HepG2 (cell line): ENCODE data around the gene SLCO3A1. TPM values are rescaled to one million over a fixed set of nuclear protein-coding genes. Genes with fewer than 3 reads are reported as not detected.

Source experiments
- ATAC-seq: fragments of 200-7000 bp; cut with Tn5 transposase; 3 replicates; pipeline ENCODE4 v1.9.1; 2020; ENCODE audit warnings: mild to moderate bottlenecking, moderate library complexity
- BruUV-seq: library from RNA; stranded (reverse); fragments of 400-500 nt; replicated peaks from 2 replicates; lab custom pipeline; 2021; lab: Mats Ljungman, UMichigan
- CTCF ChIA-PET: fragments of 300-600 bp; formaldehyde crosslinking; extraction: SDS; loops from one replicate; lab custom pipeline; 2021; ENCODE audit warnings: low total read pairs, inconsistent platforms, low intra/inter-chr PET ratio; lab: Yijun Ruan, JAX
- POLR2A ChIA-PET: fragments of 350-600 bp; sonication (Branson Sonifier 250); formaldehyde crosslinking; loops from one replicate; lab custom pipeline; 2020; ENCODE audit warnings: antibody characterized with exemption, inconsistent platforms; lab: Yijun Ruan, JAX
- DNase-seq: peaks from one replicate; pipeline ENCODE4 v3.0.0-alpha.2; 2015; ENCODE audit warnings: low spot score
- FAIRE-seq: peaks from 3 replicates; lab custom pipeline; 2011; peaks lifted over from hg19 to GRCh38; lab: Jason Lieb, UNC
- H2AFZ ChIP-seq: one replicate; pipeline ENCODE4 v1.6.1; 2011; ENCODE audit warnings: low read length, inconsistent platforms
- H3K27ac ChIP-seq: fragments of 300-600 bp; 3 replicates; pipeline ENCODE4 v1.8.0; 2011; ENCODE audit warnings: mixed run types, mild to moderate bottlenecking, mixed read lengths, low read length, inconsistent platforms; ENCODE audit not compliant: insufficient read depth; ENCODE audit errors: extremely low read length
- H3K27me3 ChIP-seq, 2 experiments: fragments of 200-600 bp in 1 of 2; 2 replicates in 1 of 2; 3 replicates in 1 of 2; pipeline versions ENCODE4 v1.6.0 to v1.8.0; 2011; ENCODE audit warnings: low read length in 2 of 2, mild to moderate bottlenecking in 2 of 2, moderate library complexity in 2 of 2, inconsistent platforms in 1 of 2; ENCODE audit not compliant: insufficient read depth in 2 of 2, control insufficient read depth in 1 of 2
- H3K36me3 ChIP-seq, 2 experiments: fragments of 200-600 bp in 1 of 2; replicated peaks in 1 of 2; 2 replicates in 1 of 2; 3 replicates in 1 of 2; pipeline versions ENCODE4 v1.5.1 to v1.8.0; 2011; ENCODE audit warnings: low read length in 2 of 2, inconsistent platforms in 1 of 2; ENCODE audit not compliant: insufficient read depth in 2 of 2, control insufficient read depth in 1 of 2
- H3K4me1 ChIP-seq: 2 replicates; pipeline ENCODE4 v1.5.1; 2012; ENCODE audit warnings: low read length, inconsistent platforms; ENCODE audit not compliant: insufficient read depth
- H3K4me2 ChIP-seq: 2 replicates; pipeline ENCODE4 v1.6.0; 2011; ENCODE audit warnings: low read depth, low read length, inconsistent platforms
- H3K4me3 ChIP-seq, 3 experiments: fragments of 200-600 bp in 1 of 3; sonication (generic), shearing (Covaris generic) in 1 of 3; replicated peaks in 1 of 3; 2 replicates each; pipeline ENCODE4 v1.5.1; 2011 to 2016; ENCODE audit warnings: low read length in 3 of 3, inconsistent platforms in 2 of 3, low read depth in 2 of 3, mild to moderate bottlenecking in 2 of 3, control low read depth in 1 of 3, mixed read lengths in 1 of 3; ENCODE audit not compliant: insufficient read depth in 1 of 3
- H3K79me2 ChIP-seq: one replicate; pipeline ENCODE4 v1.6.1; 2011; ENCODE audit warnings: low read length, inconsistent platforms; ENCODE audit not compliant: insufficient read depth
- H3K9ac ChIP-seq: 2 replicates; pipeline ENCODE4 v1.6.0; 2011; ENCODE audit warnings: mild to moderate bottlenecking, low read depth, low read length, inconsistent platforms; ENCODE audit not compliant: insufficient read depth
- H3K9me3 ChIP-seq: 2 replicates; pipeline ENCODE4 v1.5.1; 2012; ENCODE audit warnings: mild to moderate bottlenecking, low read length
- H4K20me1 ChIP-seq: 2 replicates; pipeline ENCODE4 v1.6.0; 2011; ENCODE audit warnings: inconsistent platforms, mild to moderate bottlenecking, low read length, moderate library complexity; ENCODE audit not compliant: insufficient read depth
- HNRNPH1 ChIP-seq: fragments of 200-400 bp; formaldehyde crosslinking; optimal IDR thresholded peaks from 2 replicates; pipeline ENCODE3; 2017; ENCODE audit warnings: mild to moderate bottlenecking, low read depth, low read length
- KLF16 ChIP-seq, 2 experiments: sonication (generic) in 1 of 2; formaldehyde crosslinking in 1 of 2; IDR thresholded peaks; 2 replicates each; pipeline versions ENCODE4 v1.6.1 to v1.8.0; 2016 to 2023; ENCODE audit warnings: missing genetic modification reagents in 2 of 2, missing compliant biosample characterization in 1 of 2
- MXD4 ChIP-seq: IDR thresholded peaks from 2 replicates; pipeline ENCODE4 v1.6.1; 2016; ENCODE audit warnings: mild to moderate bottlenecking, missing biosample characterization, missing genetic modification reagents
- NCOA1 ChIP-seq: sonication (generic); formaldehyde crosslinking; IDR thresholded peaks from 2 replicates; pipeline ENCODE4 v1.9.0; 2021; ENCODE audit warnings: missing genetic modification reagents
- NFKBIZ ChIP-seq: IDR thresholded peaks from 2 replicates; pipeline ENCODE4 v1.6.1; 2018; ENCODE audit warnings: missing genetic modification reagents, missing compliant biosample characterization
- NR2C2 ChIP-seq: sonication (generic); formaldehyde crosslinking; IDR thresholded peaks from 2 replicates; pipeline ENCODE4 v1.4.0; 2020; ENCODE audit warnings: missing genetic modification reagents, mild to moderate bottlenecking, moderate library complexity, borderline replicate concordance
- POLR2AphosphoS2 ChIP-seq: IDR thresholded peaks from 2 replicates; pipeline ENCODE4 v1.6.1; 2011; ENCODE audit warnings: low read depth, low read length, improper control_type of control experiment
- U2AF2 ChIP-seq: fragments of 200-400 bp; formaldehyde crosslinking; IDR thresholded peaks from 2 replicates; pipeline ENCODE4 v1.6.1; 2017; ENCODE audit warnings: low read depth, mild to moderate bottlenecking, low read length
- ZBTB25 ChIP-seq: IDR thresholded peaks from 2 replicates; pipeline ENCODE4 v1.6.1; 2018; ENCODE audit warnings: missing genetic modification reagents
- ZKSCAN8 ChIP-seq: IDR thresholded peaks from 2 replicates; pipeline ENCODE4 v1.6.1; 2016; ENCODE audit warnings: borderline replicate concordance, missing genetic modification reagents, missing compliant biosample characterization
- ZNF275 ChIP-seq: sonication (generic); formaldehyde crosslinking; IDR thresholded peaks from 2 replicates; pipeline ENCODE4 v1.8.0; 2022; ENCODE audit warnings: missing genetic modification reagents, mild to moderate bottlenecking, inconsistent platforms, borderline replicate concordance
- ZNF644 ChIP-seq: IDR thresholded peaks from 2 replicates; pipeline ENCODE4 v1.6.1; 2016; ENCODE audit warnings: low read depth
- ZNF703 ChIP-seq: sonication (generic); formaldehyde crosslinking; IDR thresholded peaks from 2 replicates; pipeline ENCODE4 v1.5.1; 2020; ENCODE audit warnings: missing genetic modification reagents, mild to moderate bottlenecking, moderate library complexity, borderline replicate concordance
- WGBS: methylation state at CpG from one replicate; pipeline ENCODE4 v1.1.6; 2017; ENCODE audit warnings: low lambda C conversion rate; 5-methylcytosine and 5-hydroxymethylcytosine counted together
- in situ Hi-C: cut with HindIII; loops from 2 replicates; pipeline ENCODE4 v1.10.0; 2017; ENCODE audit warnings: low pct_unique_long_range_greater_than_20kb; ENCODE audit not compliant: extremely low pct_ligation_motif_present
- intact Hi-C: fragments of 100-400 bp; cut with micrococcal nuclease; formaldehyde crosslinking; loops from one replicate; pipeline ENCODE4 v1.10.0; 2022; ENCODE audit not compliant: unreplicated experiment
- polyA plus RNA-seq, 8 experiments: library from polyadenylated mRNA; depleted of rRNA in 3 of 8; stranded (reverse) in 7 of 8; unstranded in 1 of 8; fragments of >200 nt; fragmentation: Illumina TruSeq in 4 of 8; extraction: Trizol in 4 of 8; gene quantifications; 2 replicates each; pipeline versions ENCODE4 v1.2.1 to v1.2.3, GENCODE V29; 2011 to 2016; ENCODE audit warnings: low read depth in 4 of 8, missing spikeins in 1 of 8, mixed read lengths in 1 of 8; ENCODE audit not compliant: insufficient read depth in 1 of 8
- total RNA-seq, 5 experiments: library from RNA; depleted of rRNA; stranded (reverse); fragments of >200 nt; fragmentation: Illumina TruSeq; extraction: Trizol; gene quantifications; 2 replicates each; pipeline ENCODE4 v1.2.3, GENCODE V29; 2016; ENCODE audit warnings: low read depth in 1 of 5
- TF ChIP-seq, protein P1 (sequence below): sonication (generic); formaldehyde crosslinking; IDR thresholded peaks from 2 replicates; pipeline ENCODE4 v1.4.0; 2020; ENCODE audit warnings: missing genetic modification reagents

The SLCO3A1 gene
- total and polyA plus RNA-seq, 2 of the 13 experiments (the other 11 are each of a cell fraction or from before 2014, with no cell fraction given): 0.02 TPM; not detected in 1

DNA sequence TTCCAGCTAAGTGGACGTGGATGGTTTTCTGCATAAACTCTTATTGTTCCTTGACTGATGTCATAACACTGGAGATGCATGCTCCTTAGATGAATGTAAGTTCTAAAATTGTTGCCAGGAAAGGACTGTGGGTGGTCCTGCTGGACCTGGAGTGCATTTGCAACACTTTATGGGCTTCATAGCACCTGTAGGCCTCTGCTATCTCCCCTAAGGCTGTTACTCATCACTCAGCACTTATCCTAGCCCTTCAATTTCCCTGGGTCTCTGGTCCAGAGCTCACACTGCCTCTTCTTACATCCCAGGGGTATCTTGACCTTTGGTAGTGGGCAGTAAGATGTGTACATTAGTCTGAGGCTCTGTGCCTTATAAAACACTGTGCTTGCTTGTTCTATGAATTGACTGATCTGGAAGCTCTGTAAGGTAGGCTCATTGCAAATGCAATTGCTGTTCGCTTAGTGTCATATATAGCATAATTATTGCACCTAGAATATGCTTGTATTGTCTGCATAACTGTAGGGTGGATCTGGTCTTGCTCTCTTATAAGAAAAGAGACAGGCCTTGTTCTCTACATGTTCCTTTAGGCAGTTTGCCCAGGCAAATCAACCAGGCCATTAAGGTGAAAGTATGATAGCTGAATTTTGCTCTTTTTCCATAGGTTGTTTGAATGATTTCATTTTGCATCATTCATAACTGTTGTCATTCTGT is 35.8 kb downstream of the SLCO3A1 start (continued):
- TF ChIP-seq POLR2AphosphoS2: no peak
- TF ChIP-seq U2AF2: no peak
- TF ChIP-seq ZKSCAN8: no peak
- TF ChIP-seq ZBTB25 (CRISPR knock-in tag): no peak

DNA sequence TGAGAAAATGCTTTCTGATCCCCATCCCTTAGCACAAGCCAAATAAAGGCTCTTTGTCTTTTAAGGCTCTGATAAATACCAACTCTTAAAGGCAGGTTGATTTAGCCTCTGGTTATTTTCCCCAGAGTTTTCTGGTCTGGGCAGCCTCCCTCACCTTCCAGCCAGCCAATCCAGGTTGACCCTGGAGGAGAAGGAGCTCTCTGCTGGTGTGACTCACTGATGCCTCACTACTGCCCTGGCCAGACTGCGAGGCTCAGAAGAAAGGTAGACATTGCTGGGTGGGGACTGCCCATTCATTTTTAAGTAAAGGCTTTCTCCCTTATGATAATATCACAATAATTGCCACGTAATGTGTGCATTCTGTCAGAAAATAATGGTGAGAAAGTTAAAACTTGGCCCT is 37.1 kb downstream of the SLCO3A1 start:
- H3K4me3 ChIP-seq: no peak overlapping the region
- in situ Hi-C loops (no loop called here), intact Hi-C loops (no loop called here)
- H3K36me3 ChIP-seq: no peaks in the 10 kb centered on the region
- H3K9me3 ChIP-seq: no peaks in the 10 kb centered on the region
- TF ChIP-seq ZNF275 (no peak), ZNF644 (CRISPR knock-in tag) (no peak), NCOA1 (CRISPR knock-in tag) (no peak), MXD4 (CRISPR knock-in tag) (no peak), ZNF703 (CRISPR knock-in tag) (no peak), NFKBIZ (no peak), NR2C2 (CRISPR knock-in tag) (no peak), HNRNPH1 (no peak), KLF16 (CRISPR knock-in tag; IDR thresholded peaks at IDR 0.05) (no peak)
- TF ChIP-seq, protein P1, sequence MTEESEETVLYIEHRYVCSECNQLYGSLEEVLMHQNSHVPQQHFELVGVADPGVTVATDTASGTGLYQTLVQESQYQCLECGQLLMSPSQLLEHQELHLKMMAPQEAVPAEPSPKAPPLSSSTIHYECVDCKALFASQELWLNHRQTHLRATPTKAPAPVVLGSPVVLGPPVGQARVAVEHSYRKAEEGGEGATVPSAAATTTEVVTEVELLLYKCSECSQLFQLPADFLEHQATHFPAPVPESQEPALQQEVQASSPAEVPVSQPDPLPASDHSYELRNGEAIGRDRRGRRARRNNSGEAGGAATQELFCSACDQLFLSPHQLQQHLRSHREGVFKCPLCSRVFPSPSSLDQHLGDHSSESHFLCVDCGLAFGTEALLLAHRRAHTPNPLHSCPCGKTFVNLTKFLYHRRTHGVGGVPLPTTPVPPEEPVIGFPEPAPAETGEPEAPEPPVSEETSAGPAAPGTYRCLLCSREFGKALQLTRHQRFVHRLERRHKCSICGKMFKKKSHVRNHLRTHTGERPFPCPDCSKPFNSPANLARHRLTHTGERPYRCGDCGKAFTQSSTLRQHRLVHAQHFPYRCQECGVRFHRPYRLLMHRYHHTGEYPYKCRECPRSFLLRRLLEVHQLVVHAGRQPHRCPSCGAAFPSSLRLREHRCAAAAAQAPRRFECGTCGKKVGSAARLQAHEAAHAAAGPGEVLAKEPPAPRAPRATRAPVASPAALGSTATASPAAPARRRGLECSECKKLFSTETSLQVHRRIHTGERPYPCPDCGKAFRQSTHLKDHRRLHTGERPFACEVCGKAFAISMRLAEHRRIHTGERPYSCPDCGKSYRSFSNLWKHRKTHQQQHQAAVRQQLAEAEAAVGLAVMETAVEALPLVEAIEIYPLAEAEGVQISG (CRISPR knock-in tag): no peak
- no peak overlapping the region for H3K9ac ChIP-seq
- BruUV-seq: no TSS peak
- H3K4me1 ChIP-seq: no peaks in the 10 kb centered on the region
- CTCF ChIA-PET: no interaction called here
- no peak for ATAC-seq
- 2% methylated on average over 2 of the region's 2 CpGs for WGBS
- H2AFZ ChIP-seq: no peak overlapping the region
- POLR2A ChIA-PET: no interaction called here
- no peak overlapping the region for H3K27ac ChIP-seq
- no peak for DNase-seq
- no peaks in the 10 kb centered on the region; a peak in 1 of 5 replicates for H3K27me3 ChIP-seq
- H3K79me2 ChIP-seq: no peaks in the 10 kb centered on the region
- H4K20me1 ChIP-seq: no peaks in the 10 kb centered on the region
- FAIRE-seq: no peak
- H3K4me2 ChIP-seq: no peak overlapping the region
